Dermis blood vessel endothelial cell (primary cell): ENCODE data around the gene TSPAN3. TPM values are rescaled to one million over a fixed set of nuclear protein-coding genes. Genes with fewer than 3 reads are reported as not detected.

Experiments used
- DNase-seq: peaks from one replicate; pipeline ENCODE4 v3.0.0; 2010
- total RNA-seq: library from RNA; depleted of rRNA; stranded (reverse); fragments of >200 nt; gene quantifications from 2 replicates; pipeline ENCODE4 v1.2.3, GENCODE V29; 2014

The TSPAN3 gene
- total RNA-seq: 242 and 265 TPM in 2 replicates

DNA sequence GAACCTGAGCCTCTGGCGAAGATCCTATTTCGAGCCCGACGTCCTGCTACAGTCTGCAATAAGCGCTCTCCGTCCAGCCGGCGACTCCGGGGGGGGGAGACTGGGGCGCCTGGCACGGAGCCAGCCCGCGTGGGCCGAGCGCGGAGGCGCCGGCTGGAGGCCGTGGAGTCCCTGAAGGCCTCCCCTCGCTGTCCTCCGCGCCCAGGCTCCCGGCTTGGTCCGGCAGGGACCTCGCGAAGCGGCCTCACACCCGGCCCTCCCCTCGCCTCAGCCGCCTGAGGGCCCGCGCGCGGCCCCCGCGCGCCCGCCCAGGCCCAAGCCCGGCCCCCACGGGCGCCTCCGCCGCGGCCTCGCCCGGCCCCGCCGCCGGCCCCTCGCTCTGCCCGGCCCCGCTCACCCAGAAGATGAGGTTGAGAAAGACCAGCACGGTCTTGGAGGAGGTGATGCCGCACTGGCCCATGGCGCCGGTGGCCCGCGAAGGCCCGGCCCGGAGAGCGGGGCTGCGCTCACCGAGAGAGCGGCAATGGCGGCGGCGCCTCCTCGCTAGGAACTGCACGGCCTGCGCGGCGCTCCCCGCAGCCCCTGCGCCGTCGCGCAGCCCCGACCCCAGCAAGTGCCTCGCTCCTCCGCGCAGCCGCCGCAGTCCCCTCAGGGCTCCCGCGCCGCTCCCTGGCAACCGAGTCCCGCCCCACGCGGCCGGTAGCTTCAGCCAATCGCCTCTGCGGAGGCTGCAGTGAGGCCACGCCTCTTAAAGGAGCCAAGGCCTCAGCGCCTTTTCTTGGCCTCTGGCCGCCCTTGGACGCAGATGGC lies at the start of gene TSPAN3:
Gene TSPAN3 (minus strand): TSS at position 615 of the 810 bp plus-strand sequence. CDS start 155 bp downstream, at position 460.
- DNase-seq: peak; percentile 96

DNA sequence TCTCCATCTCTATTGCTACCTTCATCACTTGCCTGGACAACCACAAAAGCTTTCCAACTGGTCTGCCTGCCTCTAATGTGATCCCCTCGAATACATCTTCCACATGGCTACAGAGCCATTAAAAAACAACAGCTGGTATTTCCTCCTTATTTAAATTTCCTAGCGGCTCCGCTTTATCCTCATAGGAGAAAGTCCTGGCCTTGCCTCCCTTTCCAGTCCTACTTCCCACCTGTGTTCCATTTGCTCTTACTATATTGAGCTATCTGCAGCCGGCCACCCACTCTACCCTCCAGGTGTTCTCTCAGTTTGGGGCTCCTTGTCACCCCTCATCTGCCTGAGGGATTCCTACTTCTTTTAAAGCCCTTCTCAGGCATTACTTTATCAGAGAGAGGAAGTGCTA lies 49.7 kb upstream of the TSPAN3 start:
- DNase-seq: no peak

GRCh38 chr15:77119446-77119845 lies 48.5 kb upstream of the TSPAN3 start:
- DNase-seq: no peak

GRCh38 chr15:77118882-77119321 lies 48.0 kb upstream of the TSPAN3 start:
- DNase-seq: peak; percentile 83

DNA sequence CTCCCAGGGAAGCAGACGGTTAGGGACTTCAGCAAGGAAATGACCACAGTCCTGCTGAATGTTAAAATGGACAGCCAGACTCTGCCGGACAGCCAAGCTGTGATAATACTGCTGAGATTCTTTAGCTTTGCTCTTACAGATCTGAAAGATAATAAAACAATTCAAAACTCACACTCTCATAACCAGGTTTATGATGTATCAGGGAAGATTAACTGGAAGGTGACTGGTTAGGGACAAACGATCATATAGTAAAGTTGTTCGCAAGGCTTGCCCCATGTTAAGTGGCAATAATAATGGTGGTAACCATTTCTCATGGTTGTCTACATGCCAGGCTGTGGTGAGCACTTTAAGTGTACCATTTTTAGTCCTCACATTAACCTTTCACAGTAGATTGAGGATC lies 44.3 kb upstream of the TSPAN3 start:
- no peak for DNase-seq

- no peak for DNase-seq
Observed at GRCh38 chr15:77112838-77113504, 42.1 kb upstream of the TSPAN3 start.

- DNase-seq: no peak
Observed at GRCh38 chr15:77111789-77112188, 40.9 kb upstream of the TSPAN3 start.

- DNase-seq: peak; percentile 66
Observed at GRCh38 chr15:77107531-77108355, 36.8 kb upstream of the TSPAN3 start.

DNA sequence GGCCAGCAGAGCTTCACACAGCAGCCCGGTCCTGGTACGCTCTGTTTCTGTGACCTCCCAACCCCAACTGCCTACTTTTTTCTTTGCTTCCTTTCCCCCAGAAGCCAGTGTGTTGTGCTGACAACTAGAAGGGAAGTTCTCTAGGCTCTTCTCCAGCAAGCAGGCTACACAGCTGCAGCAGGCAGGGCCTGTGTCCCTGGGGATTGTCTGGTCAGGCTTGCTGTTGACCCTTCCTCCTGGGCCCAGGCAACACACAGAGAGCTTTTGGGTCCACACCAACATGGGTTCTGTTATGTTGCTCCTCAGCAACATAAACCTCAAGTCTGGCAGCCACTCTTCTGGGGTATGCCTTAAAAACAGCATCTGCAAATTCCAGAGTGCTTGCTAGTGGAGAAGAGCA lies 36.2 kb upstream of the TSPAN3 start:
- no peak for DNase-seq

DNA sequence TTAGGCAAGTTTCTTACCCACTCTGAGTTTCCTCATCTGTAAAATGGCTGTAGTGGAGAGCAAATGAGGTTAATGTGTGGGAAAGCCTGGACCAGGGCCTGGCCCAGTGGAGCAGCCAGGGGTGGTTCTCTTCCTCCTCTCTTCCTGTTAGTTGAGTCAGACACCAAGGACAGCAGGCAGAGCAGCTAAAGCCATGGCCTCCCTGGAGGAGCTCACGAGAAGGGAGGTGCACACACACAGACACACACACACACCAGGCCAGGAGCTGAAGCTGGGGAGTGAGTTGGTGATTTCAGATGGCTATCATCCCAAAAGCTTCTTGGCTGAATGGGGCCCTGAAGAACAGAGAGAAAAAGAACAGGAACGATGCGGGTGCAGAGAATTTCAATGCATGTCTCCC lies 33.2 kb upstream of the TSPAN3 start:
- DNase-seq: peak; percentile 53

DNA sequence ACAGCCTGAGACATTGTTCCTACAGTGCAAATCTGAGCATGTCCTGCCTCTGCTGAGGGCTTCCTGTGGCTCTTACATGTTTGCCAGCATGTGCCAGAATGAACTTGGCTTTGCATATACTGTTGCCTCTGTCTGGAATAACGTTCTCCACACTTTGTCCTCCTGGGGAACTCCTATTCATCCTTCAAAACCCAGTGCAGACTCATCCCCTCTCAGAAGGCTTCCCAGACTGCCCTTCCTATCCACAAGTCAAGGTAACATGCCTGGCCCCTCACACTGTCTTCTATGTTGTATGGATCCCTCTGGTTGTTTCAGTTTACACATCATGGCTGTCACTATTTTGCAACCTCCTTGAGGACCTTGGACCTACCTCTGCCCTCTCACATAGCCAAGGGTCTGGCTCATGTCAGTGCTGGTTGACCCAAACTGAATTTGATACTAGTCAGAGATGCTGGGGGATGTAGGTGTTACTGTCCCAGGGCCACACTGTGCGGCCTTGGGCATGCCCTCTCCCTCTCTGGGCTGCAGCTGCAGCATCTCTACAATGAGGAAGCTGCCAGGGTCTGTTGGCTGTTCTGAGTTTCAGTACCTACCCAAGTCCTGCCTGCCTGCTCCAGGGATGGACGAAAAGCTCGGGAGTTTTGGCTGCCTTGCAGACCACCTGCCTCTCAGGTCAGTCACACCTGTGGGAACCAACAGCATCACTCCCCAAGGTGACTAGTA lies 29.0 kb upstream of the TSPAN3 start:
- no peak for DNase-seq

GRCh38 chr15:77098572-77098971 lies 27.7 kb upstream of the TSPAN3 start:
- DNase-seq: no peak

GRCh38 chr15:77097921-77098320 lies 27.0 kb upstream of the TSPAN3 start:
- no peak for DNase-seq

DNA sequence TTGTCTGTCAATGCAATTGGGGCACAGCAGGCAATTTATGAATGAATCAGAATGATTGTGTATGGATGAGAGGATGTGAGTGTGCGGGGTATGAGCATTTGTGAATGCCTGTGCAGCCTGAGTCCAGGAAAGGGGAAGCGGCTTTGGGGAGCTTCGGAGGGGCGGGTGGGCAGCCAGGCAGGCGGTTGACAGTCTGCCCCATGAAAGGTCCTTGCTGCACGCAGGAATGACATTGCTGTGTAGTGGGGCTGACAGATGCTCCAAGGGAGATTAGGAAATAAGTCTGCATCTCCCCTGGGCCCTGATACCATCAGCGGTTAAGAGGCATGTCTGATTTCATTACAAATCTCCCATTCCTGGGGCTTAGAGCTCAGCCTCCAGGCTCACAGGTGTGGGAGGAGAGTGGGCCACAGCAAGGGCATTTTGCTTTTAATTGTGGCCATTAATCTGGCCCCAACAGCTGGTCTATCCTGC lies 26.4 kb upstream of the TSPAN3 start:
- DNase-seq: no peak

- DNase-seq: no peak
Observed at GRCh38 chr15:77096541-77096940, 25.6 kb upstream of the TSPAN3 start.

- no peak for DNase-seq
Observed at GRCh38 chr15:77096138-77096537, 25.2 kb upstream of the TSPAN3 start.

DNA sequence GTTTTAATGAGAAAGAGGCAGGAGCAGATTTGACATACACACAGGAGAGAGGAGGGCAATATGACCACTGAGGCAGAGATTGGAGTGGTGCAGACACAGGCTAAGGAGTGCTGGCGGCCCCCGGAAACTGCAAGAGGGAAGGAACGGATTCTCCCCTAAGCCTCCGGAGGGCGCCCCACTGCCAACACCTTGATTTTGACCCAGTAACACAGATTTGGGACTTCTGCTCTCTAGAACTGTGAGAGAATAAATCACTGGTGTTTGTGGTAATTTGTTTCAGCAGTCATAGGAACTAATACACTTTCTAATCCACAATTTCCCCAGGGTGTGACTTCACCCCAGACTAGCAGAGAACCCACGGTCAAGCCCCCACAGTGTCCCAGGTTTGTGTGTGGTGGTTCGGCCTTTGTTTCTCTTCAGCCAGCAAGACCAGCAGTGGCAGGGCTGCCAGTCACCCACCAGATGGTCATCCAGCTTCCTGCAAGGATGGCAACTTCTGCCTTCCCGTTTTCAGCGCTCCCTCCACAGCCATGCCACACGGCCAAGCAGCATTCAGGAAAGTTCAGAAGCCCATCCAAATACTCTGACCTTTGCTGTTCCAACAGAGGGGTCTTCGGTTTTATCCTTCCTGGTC lies 23.6 kb upstream of the TSPAN3 start:
- DNase-seq: no peak

DNA sequence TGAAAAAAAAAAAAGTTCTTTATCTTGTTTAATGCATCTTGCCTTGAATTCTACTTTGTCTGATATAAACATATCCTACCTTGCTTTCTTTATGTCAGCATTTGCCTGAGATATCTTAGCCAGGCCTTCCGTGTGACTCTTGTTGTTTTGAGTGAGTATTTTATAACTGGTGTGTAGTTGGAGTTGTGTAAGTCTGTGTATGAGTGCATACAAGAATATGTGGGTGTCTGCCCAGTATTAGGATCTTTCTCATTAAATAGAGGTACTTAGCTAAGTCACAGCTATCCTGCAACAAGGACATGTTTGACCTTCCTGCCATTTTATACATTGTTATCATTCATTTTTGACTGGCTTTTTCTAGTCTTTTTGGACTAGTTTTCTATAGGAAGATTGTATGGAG lies 22.5 kb upstream of the TSPAN3 start:
- no peak for DNase-seq

DNA sequence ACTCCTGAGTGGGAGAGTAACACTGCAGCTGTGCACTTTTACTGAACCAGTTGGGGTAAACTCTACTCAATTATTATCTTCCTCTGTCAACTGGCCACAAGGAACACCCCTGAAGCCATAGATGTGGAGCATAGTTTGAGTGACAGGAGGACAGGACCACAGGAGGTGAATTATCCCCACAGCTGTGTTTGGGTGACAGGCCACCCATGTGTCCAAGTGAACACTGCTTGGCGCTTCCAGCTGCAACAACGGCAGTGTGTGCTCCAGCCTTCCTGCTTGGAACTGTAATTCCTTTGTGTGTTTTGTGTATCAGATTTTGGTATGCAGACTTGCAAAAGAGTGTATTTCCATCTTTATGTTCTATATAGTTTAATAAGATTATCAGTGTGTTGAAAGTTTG lies 20.2 kb upstream of the TSPAN3 start:
- no peak for DNase-seq

GRCh38 chr15:77087213-77087612 lies 16.3 kb upstream of the TSPAN3 start:
- no peak for DNase-seq

GRCh38 chr15:77085297-77085696 lies 14.4 kb upstream of the TSPAN3 start:
- no peak for DNase-seq

GRCh38 chr15:77084436-77084835 lies 13.5 kb upstream of the TSPAN3 start:
- DNase-seq: no peak
